DMS79 (cell line): ENCODE measurements around the gene SMIM24.
"Not testable (repeated sequence)": the region's sequence is repeated elsewhere in the genome, so short reads cannot be mapped to it uniquely, and the experiment has no call there.

Experiments used
- DNase-seq: peaks from one replicate; lab custom pipeline; 2025; lab: John Stamatoyannopoulos, UW

Gene SMIM24

DNA sequence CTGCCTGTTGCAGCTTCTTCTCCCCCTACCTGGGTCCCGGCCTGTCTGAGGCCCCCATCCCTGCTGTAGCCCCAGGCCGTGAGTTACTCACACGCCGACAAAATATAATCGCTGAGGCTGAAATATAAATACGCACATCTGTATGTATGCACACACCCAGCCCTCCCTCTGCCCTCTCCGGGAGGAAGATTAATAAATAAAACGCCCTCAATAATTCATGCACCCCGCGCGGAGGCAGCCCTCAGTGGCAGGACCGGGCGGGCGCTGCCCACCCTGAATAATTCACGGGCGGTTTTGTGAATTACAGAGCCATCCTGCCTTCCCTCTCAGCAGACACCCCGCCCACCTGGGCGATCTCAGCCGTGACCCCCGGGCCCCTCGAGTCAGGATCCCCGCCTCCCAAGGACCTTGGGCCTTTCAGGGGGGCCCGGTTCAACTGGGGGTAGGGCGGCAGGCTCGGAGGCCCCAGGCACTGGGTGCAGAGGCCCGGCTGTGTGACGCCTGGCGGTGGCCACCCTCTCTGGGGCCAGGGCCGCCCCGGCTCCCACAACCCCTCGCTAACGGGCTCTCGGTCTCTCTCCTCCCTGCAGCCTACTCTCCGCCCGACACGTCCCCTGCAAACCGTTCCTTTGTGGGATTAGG, 24.2 kb downstream of the SMIM24 start:
- DNase-seq, result no peak

- DNase-seq, result no peak
These were observed 24.9 kb downstream of the SMIM24 start for GRCh38 chr19:3455393-3455955.

DNA sequence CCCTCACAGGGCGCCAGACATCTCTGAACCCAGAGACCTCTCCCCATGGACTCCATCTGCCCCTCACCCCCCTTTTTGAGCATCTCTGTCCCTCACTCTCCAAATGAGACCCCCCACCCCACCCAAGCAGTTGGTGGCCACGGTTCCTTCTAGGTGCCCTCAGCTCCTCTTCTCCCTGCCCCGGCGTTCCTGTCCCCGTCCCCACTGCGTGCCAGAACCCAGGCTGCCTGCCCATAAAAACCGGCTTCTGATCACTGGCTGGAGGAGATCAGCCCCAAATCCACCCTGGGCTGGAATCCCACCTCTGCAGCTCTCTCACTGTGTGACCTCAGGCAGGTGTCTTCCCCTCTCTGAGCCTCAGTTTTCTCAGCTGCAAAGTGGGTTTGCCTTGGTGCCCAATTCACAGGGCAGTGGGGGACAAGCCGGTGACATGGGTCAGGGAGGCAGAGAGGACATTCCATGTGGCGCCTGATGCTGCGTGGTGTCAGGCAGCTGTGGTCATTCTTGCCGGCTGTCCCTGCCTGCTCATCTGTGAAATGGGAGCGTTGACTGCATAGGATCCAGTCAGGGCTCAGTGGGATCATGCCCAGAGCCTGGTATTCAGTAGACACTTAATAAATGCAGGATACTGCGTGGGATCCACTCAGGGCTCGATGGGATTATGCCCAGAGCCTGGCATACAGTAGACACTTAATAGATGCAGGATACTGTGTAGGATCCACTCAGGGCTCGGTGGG, 25.5 kb downstream of the SMIM24 start:
- no peak for DNase-seq

DNA sequence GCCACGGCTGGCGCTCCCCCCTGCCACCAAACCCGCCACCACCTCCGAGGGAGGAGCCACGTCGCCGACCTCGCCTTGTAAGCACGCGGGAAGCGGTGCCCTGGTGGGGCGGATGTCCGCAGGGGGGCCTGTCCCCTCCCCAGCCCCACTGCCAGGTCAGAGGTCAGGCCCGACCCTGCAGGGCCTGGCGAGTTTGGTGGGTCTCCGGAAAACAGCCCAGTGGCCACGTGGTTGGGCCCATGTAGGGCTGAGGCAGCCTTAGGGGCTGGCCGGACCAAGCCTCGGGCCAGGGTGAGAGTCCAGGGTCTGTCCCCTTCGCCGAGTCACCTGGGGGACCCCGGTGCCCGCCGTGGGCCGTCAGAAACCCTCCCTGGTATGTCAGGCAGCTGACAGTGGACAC, 26.5 kb downstream of the SMIM24 start:
- DNase-seq, result no peak

- not testable (repeated sequence) for DNase-seq
These were observed 27.4 kb downstream of the SMIM24 start for GRCh38 chr19:3452942-3453214.

DNA sequence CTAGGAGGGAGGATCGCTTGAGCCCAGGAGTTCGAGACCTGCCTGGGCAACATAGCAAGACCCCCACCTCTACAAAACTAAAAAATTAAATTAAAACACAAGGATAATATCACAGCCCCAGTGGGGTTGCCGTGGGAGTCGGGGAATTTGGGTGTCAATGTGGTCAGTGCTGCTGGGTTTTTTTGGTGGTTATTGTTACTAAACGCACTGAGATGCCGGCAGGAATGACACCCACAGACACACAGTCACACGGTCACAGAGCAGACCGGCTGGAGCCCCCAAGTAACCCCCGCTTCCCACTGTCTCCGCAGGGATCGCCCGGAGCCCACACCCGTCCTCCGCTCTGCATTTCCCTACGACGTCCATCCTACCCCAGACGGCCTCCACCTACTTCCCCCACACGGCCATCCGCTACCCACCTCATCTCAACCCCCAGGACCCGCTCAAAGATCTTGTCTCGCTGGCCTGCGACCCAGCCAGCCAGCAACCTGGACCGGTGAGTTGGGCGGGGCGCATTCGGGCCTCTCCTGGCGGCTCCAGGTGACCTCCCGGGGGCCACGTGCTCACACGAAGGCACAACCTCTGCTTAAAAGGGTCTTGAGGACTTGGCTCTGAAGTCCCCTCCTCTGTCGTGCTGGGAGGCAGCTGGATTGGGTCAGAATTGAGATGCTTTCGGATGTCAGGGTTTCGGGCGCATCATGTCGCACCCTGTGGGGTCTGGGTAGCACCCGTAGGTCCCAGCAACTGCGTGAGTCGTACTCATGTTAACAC, 28.0 kb downstream of the SMIM24 start:
- no peak for DNase-seq

GRCh38 chr19:3451451-3451866, 28.9 kb downstream of the SMIM24 start:
- DNase-seq, result no peak

DNA sequence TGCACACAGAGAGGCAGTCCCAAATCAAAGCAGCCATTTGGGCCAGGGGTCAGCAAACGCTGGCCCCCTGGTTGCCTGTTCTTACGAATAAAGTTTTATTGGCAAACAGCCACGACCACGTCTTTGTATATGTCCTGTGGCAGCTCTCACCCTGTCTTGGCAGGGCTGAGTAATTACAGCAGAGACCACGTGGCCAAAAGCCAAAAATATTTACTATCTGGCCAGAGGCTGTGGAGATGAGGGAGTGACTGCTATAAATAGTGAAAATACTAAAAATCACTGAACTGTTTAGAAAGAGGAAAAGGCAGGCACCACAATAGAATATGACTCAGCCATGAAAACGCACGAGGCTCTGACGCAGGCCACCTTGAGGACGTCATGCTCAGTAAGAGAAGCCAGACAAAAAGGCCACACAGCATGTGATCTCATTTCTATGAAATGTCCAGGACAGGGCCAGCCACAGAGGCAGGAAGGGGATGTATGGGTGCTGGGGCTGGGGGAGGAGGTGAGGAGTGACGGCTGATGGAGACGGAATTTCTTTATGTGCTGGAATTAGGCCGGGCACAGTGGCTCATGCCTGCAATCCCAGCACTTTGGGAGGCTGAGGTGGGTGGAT, 29.4 kb downstream of the SMIM24 start:
- no peak for DNase-seq

GRCh38 chr19:3448616-3449334, 31.6 kb downstream of the SMIM24 start:
- no peak for DNase-seq

DNA sequence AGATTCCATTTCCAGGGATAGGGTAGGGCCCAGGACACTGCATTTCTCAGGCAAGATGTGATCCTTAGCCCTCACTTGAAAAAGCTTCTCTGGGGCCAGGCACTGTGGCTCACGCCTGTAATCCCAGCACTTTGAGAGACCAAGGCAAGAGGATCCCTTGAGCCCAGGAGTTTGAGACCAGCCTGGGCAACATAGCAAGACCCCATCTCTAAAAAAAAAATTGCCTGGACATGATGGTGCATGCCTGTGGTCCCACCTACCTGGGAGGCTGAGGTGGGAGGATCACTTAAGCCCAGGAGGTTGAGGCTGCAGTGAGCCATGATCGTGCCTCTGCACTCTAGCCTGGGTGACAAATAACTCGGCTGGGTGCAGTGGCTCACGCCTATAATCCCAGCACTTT, 33.7 kb downstream of the SMIM24 start:
- DNase-seq, result not testable (repeated sequence)

- DNase-seq, result no peak
These were observed 35.6 kb downstream of the SMIM24 start for GRCh38 chr19:3444695-3445234.

DNA sequence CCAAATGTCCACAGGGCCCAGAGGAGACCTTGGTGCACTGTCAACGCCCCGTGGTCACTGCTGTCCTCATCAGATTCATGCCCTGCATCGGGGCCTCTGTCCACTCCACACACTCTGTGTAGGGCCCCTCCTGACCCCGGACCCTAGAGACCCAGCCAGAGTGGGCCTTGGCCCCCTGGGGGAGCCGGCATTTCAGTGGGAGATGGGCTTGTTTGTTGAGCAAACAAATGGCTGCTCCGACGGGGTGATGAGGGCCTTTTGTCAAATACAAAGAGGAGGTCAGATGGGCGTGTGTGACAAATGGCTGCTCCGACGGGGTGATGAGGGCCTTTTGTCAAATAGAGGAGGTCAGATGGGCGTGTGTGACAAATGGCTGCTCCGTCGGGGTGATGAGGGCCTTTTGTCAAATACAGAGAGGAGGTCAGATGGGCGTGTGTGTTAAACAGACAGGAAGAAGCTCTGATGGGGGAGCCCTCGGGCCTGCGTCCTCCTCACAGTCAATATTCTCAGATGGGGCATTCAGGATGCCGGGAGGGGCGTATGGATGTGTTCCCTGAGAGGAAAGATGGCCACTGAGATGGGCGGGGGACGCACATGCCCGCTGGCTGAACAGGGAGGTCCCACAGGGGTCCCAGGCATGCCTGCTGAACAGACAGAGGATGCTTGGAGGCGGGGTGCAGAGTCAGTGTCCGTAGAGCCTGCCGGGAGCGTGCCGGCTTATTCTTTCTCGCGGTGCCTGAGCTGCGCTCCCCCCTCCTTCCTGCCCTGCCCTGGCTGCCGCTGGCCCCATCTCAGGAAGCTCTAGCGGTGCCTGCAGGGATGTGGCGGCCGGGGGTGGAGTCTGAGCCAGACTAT, 36.3 kb downstream of the SMIM24 start:
- DNase-seq, result no peak

DNA sequence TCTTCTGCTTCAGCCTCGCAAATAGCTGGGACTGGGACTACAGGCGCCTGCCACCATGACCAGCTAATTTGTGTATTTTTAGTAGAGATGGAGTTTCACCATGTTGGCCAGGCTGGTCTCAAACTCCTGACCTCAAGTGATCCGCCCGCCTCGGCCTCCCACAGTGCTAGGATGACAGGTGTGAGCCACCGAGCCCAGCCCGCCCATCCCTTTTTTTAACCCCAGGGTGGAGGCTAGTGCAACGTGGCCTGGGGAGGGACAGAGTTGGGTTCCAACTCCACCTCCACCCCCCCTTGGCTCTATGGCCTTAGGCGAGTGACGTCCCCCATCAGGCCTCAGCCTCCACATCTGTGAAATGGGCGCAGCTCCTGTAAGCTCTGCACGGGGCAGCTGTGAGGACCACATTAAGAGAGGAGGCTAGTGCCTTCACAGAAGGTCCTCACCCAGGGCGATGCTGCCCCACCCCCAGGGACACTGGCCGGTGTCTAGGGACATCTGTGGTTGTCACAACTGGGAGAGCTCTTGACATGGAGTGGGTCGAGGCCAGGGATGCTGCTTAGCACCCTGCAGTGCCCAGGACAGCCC, 37.7 kb downstream of the SMIM24 start:
- DNase-seq, result no peak

GRCh38 chr19:3441986-3442329, 38.4 kb downstream of the SMIM24 start:
- DNase-seq, result no peak

- DNase-seq, result no peak
These were observed 39.0 kb downstream of the SMIM24 start for GRCh38 chr19:3441089-3441985.

DNA sequence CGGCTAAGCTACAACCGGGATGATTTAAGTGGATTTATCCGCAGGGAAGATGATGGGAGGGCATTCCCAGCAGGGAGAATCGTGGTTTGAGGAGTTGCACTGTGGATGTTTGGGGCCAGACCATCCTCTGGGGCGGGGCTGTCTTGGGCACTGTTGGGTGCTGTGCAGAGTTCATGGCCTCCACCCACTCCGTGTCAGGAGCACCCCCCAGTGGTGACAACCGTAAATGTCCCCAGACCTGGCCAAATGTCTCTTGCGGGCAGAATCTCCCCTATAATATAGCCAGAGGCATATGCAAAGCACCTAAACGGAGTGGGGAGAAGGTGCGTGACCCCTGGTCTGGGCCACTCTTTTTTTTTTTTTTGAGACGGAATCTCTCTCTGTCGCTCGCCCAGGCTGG, 40.2 kb downstream of the SMIM24 start:
- no peak for DNase-seq

- DNase-seq, result peak; percentile 90
These were observed 45.4 kb downstream of the SMIM24 start for GRCh38 chr19:3434630-3435553.
